Bronchial epithelial cell (primary cell): Measurements from ENCODE around the gene JAML. TPM values are rescaled to one million over a fixed set of nuclear protein-coding genes. Genes with fewer than 3 reads are reported as not detected.
A peak's percentile ranks its signal among the peaks of the same experiment; 100 is the strongest.

Source experiments
- DNase-seq: peaks from one replicate; pipeline ENCODE4 v3.0.0-alpha.2; 2010; ENCODE audit warnings: low read depth
- FAIRE-seq: peaks from 2 replicates; lab custom pipeline; 2011; peaks lifted over from hg19 to GRCh38; lab: Jason Lieb, UNC
- H3K27me3 ChIP-seq: 2 replicates; pipeline ENCODE4 v1.5.1; 2011; ENCODE audit warnings: low read length; ENCODE audit not compliant: control insufficient read depth, insufficient read depth
- H3K36me3 ChIP-seq: 2 replicates; pipeline ENCODE4 v1.5.1; 2011; ENCODE audit warnings: low read length; ENCODE audit not compliant: control insufficient read depth, insufficient read depth
- H3K4me3 ChIP-seq: 2 replicates; pipeline ENCODE4 v1.5.1; 2011; ENCODE audit warnings: mild to moderate bottlenecking, low read depth, low read length, control low read depth
- CTCF ChIP-seq: IDR thresholded peaks from 2 replicates; pipeline ENCODE4 v1.5.1; 2011; ENCODE audit warnings: mild to moderate bottlenecking, moderate library complexity, low read length, control low read depth, inconsistent platforms; ENCODE audit not compliant: insufficient read depth, severe bottlenecking
- total RNA-seq: library from RNA; depleted of rRNA; stranded (reverse); fragments of >200 nt; gene quantifications from 2 replicates; pipeline ENCODE4 v1.2.1, GENCODE V29; 2014

Gene JAML
- total RNA-seq, 1 donor from 2014 or later: not detected

- Histone ChIP-seq H3K4me3 (no peak overlapping the region), H3K27me3 (no peaks in the 10 kb centered on the region), H3K36me3 (no peaks in the 10 kb centered on the region)
- FAIRE-seq (no peak), DNase-seq (no peak)
- TF ChIP-seq CTCF: no peak
Measured at GRCh38 chr11:118170231-118170630, 54.6 kb downstream of the JAML start.

GRCh38 chr11:118169300-118170140 is 55.3 kb downstream of the JAML start:
- no peaks in the 10 kb centered on the region for H3K36me3 ChIP-seq
- no peaks in the 10 kb centered on the region for H3K27me3 ChIP-seq
- H3K4me3 ChIP-seq: no peak overlapping the region
- TF ChIP-seq CTCF: no peak
- DNase-seq (no peak), FAIRE-seq (no peak)

GRCh38 chr11:118168751-118169150 is 56.1 kb downstream of the JAML start:
- DNase-seq (peak; percentile 75), FAIRE-seq (no peak)
- Histone ChIP-seq H3K4me3 (no peak overlapping the region), H3K27me3 (no peaks in the 10 kb centered on the region), H3K36me3 (no peaks in the 10 kb centered on the region)
- no peak for TF ChIP-seq CTCF

- FAIRE-seq (no peak), DNase-seq (no peak)
- TF ChIP-seq CTCF: no peak
- no peaks in the 10 kb centered on the region for H3K27me3 ChIP-seq
- H3K4me3 ChIP-seq: no peak overlapping the region
- H3K36me3 ChIP-seq: no peaks in the 10 kb centered on the region
Measured at GRCh38 chr11:118168316-118168715, 56.5 kb downstream of the JAML start.

- no peak for TF ChIP-seq CTCF
- H3K27me3 ChIP-seq: no peaks in the 10 kb centered on the region
- FAIRE-seq: no peak
- no peaks in the 10 kb centered on the region for H3K36me3 ChIP-seq
- no peak overlapping the region for H3K4me3 ChIP-seq
- no peak for DNase-seq
Measured at GRCh38 chr11:118167906-118168305, 56.9 kb downstream of the JAML start.
